Activated CD4-positive, alpha-beta T cell treated with anti-CD3 and anti-CD28 coated beads, Interleukin-2, amount 10 ng/mL, durations not matched to agents 24 days and 14 days (primary cell): Measurements from ENCODE around the gene ATP2A3. TPM values are rescaled to one million over a fixed set of nuclear protein-coding genes. Genes with fewer than 3 reads are reported as not detected.
"Not testable (repeated sequence)": the region's sequence is repeated elsewhere in the genome, so short reads cannot be mapped to it uniquely, and the experiment has no call there.

Experiments
- DNase-seq: peaks from one replicate; pipeline ENCODE4 v3.0.0; 2022
- H3K27ac Mint-ChIP-seq: one replicate; pipeline ENCODE4 v1.8.0; 2022; ENCODE audit warnings: mild to moderate bottlenecking, mixed read lengths
- H3K27me3 Mint-ChIP-seq: one replicate; pipeline ENCODE4 v1.8.0; 2022; ENCODE audit warnings: mixed read lengths
- H3K36me3 Mint-ChIP-seq: one replicate; pipeline ENCODE4 v1.8.0; 2022; ENCODE audit warnings: low read depth, mild to moderate bottlenecking, mixed read lengths
- H3K4me1 Mint-ChIP-seq: one replicate; pipeline ENCODE4 v1.8.0; 2021; ENCODE audit warnings: mixed read lengths
- H3K4me3 Mint-ChIP-seq: one replicate; pipeline ENCODE4 v1.8.0; 2022; ENCODE audit warnings: mild to moderate bottlenecking, moderate library complexity, mixed read lengths
- H3K9me3 Mint-ChIP-seq: one replicate; pipeline ENCODE4 v1.8.0; 2021; ENCODE audit warnings: mixed read lengths
- intact Hi-C: fragments of 100-400 bp; cut with micrococcal nuclease; formaldehyde crosslinking; loops from one replicate; pipeline ENCODE4 v1.15.1; 2023
- total RNA-seq: library from RNA; stranded (reverse); gene quantifications from 2 replicates; pipeline ENCODE4 v1.2.3, GENCODE V29; 2022

Gene ATP2A3
- total RNA-seq, 1 donor from 2014 or later, result 110 TPM

GRCh38 chr17:3950584-3950983, 13.7 kb downstream of the ATP2A3 start:
- Mint-ChIP-seq H3K9me3 (no peaks in the 10 kb centered on the region), H3K27me3 (no peaks in the 10 kb centered on the region), H3K4me3 (no peak overlapping the region), H3K27ac (no peak overlapping the region), H3K4me1 (no peaks in the 10 kb centered on the region), H3K36me3 (peaks cover 30% of the 10 kb centered on the region)
- DNase-seq, result no peak
- intact Hi-C loops, result no loop called here

GRCh38 chr17:3949418-3949817, 14.8 kb downstream of the ATP2A3 start:
- Mint-ChIP-seq H3K4me3 (no peak overlapping the region), H3K9me3 (no peaks in the 10 kb centered on the region), H3K4me1 (no peaks in the 10 kb centered on the region), H3K27ac (no peak overlapping the region), H3K36me3 (peaks cover 33% of the 10 kb centered on the region), H3K27me3 (no peaks in the 10 kb centered on the region)
- intact Hi-C loops, result no loop called here
- no peak for DNase-seq

- H3K9me3 Mint-ChIP-seq, H3K4me3 Mint-ChIP-seq, H3K4me1 Mint-ChIP-seq, DNase-seq, H3K27ac Mint-ChIP-seq, intact Hi-C loops, H3K27me3 Mint-ChIP-seq: not testable (repeated sequence)
- H3K36me3 Mint-ChIP-seq, result peaks cover 40% of the 10 kb centered on the region
Observed at GRCh38 chr17:3948551-3948950, 15.7 kb downstream of the ATP2A3 start.

GRCh38 chr17:3947318-3947810, 16.9 kb downstream of the ATP2A3 start:
- intact Hi-C loops, result no loop called here
- peaks cover 45% of the 10 kb centered on the region for H3K36me3 Mint-ChIP-seq

GRCh38 chr17:3946711-3947235, 17.5 kb downstream of the ATP2A3 start:
- H3K36me3 Mint-ChIP-seq, result peaks cover 40% of the 10 kb centered on the region

More at GRCh38 chr17:3947318-3947810, 16.9 kb downstream of the ATP2A3 start:
- H3K4me3 Mint-ChIP-seq, result no peak overlapping the region
- DNase-seq, result no peak
- no peaks in the 10 kb centered on the region for H3K9me3 Mint-ChIP-seq
- no peaks in the 10 kb centered on the region for H3K4me1 Mint-ChIP-seq
- no peaks in the 10 kb centered on the region for H3K27me3 Mint-ChIP-seq
- H3K27ac Mint-ChIP-seq, result no peak overlapping the region

GRCh38 chr17:3944485-3945388, 19.5 kb downstream of the ATP2A3 start:
- H3K9me3 Mint-ChIP-seq, result no peaks in the 10 kb centered on the region

More at GRCh38 chr17:3946711-3947235, 17.5 kb downstream of the ATP2A3 start:
- Mint-ChIP-seq H3K27me3 (no peaks in the 10 kb centered on the region), H3K4me1 (no peaks in the 10 kb centered on the region), H3K9me3 (no peaks in the 10 kb centered on the region), H3K4me3 (no peak overlapping the region), H3K27ac (no peak overlapping the region)
- intact Hi-C loops, result no loop called here
- no peak for DNase-seq

GRCh38 chr17:3943240-3943891, 20.9 kb downstream of the ATP2A3 start:
- Mint-ChIP-seq H3K4me3 (no peak overlapping the region), H3K27ac (no peak overlapping the region), H3K36me3 (peaks cover 45% of the 10 kb centered on the region)

More at GRCh38 chr17:3944485-3945388, 19.5 kb downstream of the ATP2A3 start:
- H3K27me3 Mint-ChIP-seq, result no peaks in the 10 kb centered on the region
- DNase-seq, result peak; percentile 69
- intact Hi-C loops, result no loop called here
- no peaks in the 10 kb centered on the region for H3K4me1 Mint-ChIP-seq
- H3K4me3 Mint-ChIP-seq, result no peak overlapping the region
- H3K27ac Mint-ChIP-seq, result no peak overlapping the region
- H3K36me3 Mint-ChIP-seq, result peaks cover 45% of the 10 kb centered on the region

GRCh38 chr17:3940965-3941698, 23.1 kb downstream of the ATP2A3 start:
- H3K27me3 Mint-ChIP-seq, result no peaks in the 10 kb centered on the region
- H3K9me3 Mint-ChIP-seq, result no peaks in the 10 kb centered on the region
- no peaks in the 10 kb centered on the region for H3K4me1 Mint-ChIP-seq
- no peak overlapping the region for H3K4me3 Mint-ChIP-seq
- peaks cover 56% of the 10 kb centered on the region for H3K36me3 Mint-ChIP-seq
- intact Hi-C loops, result no loop called here
- DNase-seq, result no peak
- no peak overlapping the region for H3K27ac Mint-ChIP-seq

More at GRCh38 chr17:3943240-3943891, 20.9 kb downstream of the ATP2A3 start:
- H3K4me1 Mint-ChIP-seq, result no peaks in the 10 kb centered on the region
- intact Hi-C loops, result no loop called here
- H3K9me3 Mint-ChIP-seq, result no peaks in the 10 kb centered on the region
- DNase-seq, result no peak
- H3K27me3 Mint-ChIP-seq, result no peaks in the 10 kb centered on the region

- Mint-ChIP-seq H3K36me3 (peaks cover 49% of the 10 kb centered on the region), H3K9me3 (no peaks in the 10 kb centered on the region), H3K27me3 (no peaks in the 10 kb centered on the region), H3K27ac (no peak overlapping the region), H3K4me3 (no peak overlapping the region), H3K4me1 (no peaks in the 10 kb centered on the region)
- DNase-seq, result no peak
- intact Hi-C loops, result no loop called here
Observed at GRCh38 chr17:3937359-3937758, 26.9 kb downstream of the ATP2A3 start.

- intact Hi-C loops, result no loop called here
- H3K36me3 Mint-ChIP-seq, result peaks cover 56% of the 10 kb centered on the region
Observed at GRCh38 chr17:3935825-3936355, 28.3 kb downstream of the ATP2A3 start.

GRCh38 chr17:3935140-3935542, 29.1 kb downstream of the ATP2A3 start:
- DNase-seq, result peak; percentile 79
- no peaks in the 10 kb centered on the region for H3K27me3 Mint-ChIP-seq
- intact Hi-C loops, result no loop called here
- no peak overlapping the region for H3K4me3 Mint-ChIP-seq
- H3K27ac Mint-ChIP-seq, result no peak overlapping the region
- no peaks in the 10 kb centered on the region for H3K4me1 Mint-ChIP-seq
- H3K36me3 Mint-ChIP-seq, result peaks cover 57% of the 10 kb centered on the region
- no peaks in the 10 kb centered on the region for H3K9me3 Mint-ChIP-seq

More at GRCh38 chr17:3935825-3936355, 28.3 kb downstream of the ATP2A3 start:
- H3K27ac Mint-ChIP-seq, result peak overlapping the region; percentile 51
- H3K9me3 Mint-ChIP-seq, result no peaks in the 10 kb centered on the region
- no peaks in the 10 kb centered on the region for H3K27me3 Mint-ChIP-seq
- H3K4me1 Mint-ChIP-seq, result no peaks in the 10 kb centered on the region
- no peak for DNase-seq
- no peak overlapping the region for H3K4me3 Mint-ChIP-seq

GRCh38 chr17:3929764-3930163, 34.5 kb downstream of the ATP2A3 start:
- Mint-ChIP-seq H3K9me3 (no peaks in the 10 kb centered on the region), H3K27me3 (no peaks in the 10 kb centered on the region), H3K36me3 (peaks cover 40% of the 10 kb centered on the region), H3K4me1 (no peaks in the 10 kb centered on the region), H3K4me3 (no peak overlapping the region), H3K27ac (no peak overlapping the region)
- DNase-seq, result no peak
- intact Hi-C loops, result no loop called here

- Mint-ChIP-seq H3K36me3 (peaks cover 38% of the 10 kb centered on the region), H3K9me3 (no peaks in the 10 kb centered on the region), H3K4me3 (no peak overlapping the region), H3K4me1 (no peaks in the 10 kb centered on the region), H3K27me3 (no peaks in the 10 kb centered on the region), H3K27ac (no peak overlapping the region)
- intact Hi-C loops, result no loop called here
- no peak for DNase-seq
Observed at GRCh38 chr17:3929181-3929580, 35.1 kb downstream of the ATP2A3 start.
